Left renal cortex interstitium (tissue), 4 donors: ENCODE results near the gene VRK3. TPM values are rescaled to one million over a fixed set of nuclear protein-coding genes. Genes with fewer than 3 reads are reported as not detected.

ENCODE experiments used
- DNase-seq, 4 donors: peaks; one replicate each; pipeline ENCODE4 v3.0.0-alpha.2; 2013; ENCODE audit warnings: low read depth in 4 of 4, low spot score in 2 of 4, missing footprints in 1 of 4
- polyA plus RNA-seq, 4 donors: library from polyadenylated mRNA; unstranded; fragments of 120-200 nt; gene quantifications; one replicate each; pipeline ENCODE4 v1.2.1, GENCODE V29; 2013; ENCODE audit not compliant: insufficient read length in 4 of 4

VRK3 gene
- polyA plus RNA-seq, 4 donors, result 45.5 to 51.0 (median 48.2) TPM

DNA sequence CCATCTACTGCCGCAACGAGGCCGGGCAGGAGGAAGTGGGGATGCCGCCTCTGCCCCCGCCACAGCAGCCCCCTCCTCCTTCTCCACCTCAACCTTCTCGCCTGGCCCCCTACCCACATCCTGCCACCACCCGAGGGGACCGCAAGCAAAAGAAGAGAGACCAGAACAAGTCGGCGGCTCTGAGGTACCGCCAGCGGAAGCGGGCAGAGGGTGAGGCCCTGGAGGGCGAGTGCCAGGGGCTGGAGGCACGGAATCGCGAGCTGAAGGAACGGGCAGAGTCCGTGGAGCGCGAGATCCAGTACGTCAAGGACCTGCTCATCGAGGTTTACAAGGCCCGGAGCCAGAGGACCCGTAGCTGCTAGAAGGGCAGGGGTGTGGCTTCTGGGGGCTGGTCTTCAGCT is 92.4 kb downstream of the VRK3 start:
- no peak for DNase-seq

DNA sequence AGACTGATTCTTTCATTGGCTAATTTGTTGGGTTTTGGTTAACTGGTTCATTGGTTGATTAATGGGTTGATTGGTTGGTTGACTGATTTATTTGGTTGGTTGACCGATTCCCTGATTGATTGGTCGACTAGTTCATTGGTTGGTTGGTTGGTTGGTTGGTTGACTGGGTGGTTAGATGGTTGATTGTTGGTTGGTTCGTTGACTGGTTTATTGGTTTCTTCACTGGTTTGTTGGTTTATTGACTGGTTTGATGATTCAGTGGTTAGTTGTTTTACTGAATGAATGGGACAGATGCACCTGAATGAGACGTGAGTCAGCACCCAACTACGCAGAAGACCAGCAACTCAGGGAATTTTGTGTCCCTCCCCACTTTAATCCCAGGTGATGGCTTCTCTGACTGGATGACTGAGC is 93.1 kb downstream of the VRK3 start:
- no peak for DNase-seq

DNA sequence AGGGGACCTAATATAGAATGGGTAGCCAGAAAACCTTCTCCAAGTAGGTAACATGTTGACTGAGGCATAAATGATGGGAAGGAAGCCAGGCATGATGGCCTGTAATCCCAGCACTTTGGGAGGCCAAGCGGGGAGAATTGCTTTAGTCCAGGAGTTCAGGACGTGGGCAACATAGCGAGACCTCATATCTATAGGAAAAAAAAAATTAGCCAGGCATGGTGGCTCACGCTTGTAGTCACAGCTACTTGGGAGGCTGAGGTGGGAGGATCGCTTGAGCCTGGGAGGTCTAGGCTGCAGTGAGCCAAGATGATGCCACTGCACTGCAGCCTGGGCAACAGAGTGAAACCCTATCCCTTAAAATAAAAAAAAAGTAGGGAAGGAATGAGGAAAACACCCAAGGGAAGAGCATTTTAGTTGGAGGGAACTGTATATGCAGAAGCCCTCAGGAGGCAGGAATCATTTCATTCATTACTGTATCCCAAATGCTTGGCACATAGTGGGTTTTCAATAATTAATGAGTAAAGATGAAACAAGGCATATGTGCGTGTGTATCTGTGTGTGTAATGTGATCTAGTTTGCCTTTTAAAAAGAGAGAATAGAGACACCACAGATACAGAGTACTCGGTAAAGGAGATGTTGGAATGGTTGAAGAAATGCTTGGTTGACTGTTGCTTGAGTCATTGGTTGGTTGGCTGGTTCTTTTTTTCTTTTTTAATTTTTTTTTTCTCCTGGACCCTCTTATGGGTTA is 93.7 kb downstream of the VRK3 start:
- DNase-seq, result no peak

DNA sequence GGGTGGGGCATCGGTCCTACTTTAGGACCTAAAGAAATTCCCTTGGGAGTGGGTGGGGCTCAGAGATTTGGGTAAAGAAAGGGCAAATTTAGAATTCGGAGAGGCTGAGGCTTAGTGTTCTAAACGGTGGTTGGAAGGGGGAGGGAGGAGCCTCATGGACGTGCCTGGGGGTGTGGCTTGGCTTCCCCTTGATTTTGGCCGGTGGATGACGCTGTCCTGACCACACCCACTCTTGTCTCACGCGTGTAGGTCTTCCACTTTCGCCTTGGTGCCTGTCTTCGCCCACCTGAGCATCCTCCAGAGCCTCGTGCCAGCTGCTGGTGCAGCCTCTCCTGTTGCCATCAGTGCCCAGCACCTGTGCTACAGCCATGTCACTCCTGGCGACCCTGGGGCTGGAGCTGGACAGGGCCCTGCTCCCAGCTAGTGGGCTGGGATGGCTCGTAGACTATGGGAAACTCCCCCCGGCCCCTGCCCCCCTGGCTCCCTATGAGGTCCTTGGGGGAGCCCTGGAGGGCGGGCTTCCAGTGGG is 94.6 kb downstream of the VRK3 start:
- no peak for DNase-seq

DNA sequence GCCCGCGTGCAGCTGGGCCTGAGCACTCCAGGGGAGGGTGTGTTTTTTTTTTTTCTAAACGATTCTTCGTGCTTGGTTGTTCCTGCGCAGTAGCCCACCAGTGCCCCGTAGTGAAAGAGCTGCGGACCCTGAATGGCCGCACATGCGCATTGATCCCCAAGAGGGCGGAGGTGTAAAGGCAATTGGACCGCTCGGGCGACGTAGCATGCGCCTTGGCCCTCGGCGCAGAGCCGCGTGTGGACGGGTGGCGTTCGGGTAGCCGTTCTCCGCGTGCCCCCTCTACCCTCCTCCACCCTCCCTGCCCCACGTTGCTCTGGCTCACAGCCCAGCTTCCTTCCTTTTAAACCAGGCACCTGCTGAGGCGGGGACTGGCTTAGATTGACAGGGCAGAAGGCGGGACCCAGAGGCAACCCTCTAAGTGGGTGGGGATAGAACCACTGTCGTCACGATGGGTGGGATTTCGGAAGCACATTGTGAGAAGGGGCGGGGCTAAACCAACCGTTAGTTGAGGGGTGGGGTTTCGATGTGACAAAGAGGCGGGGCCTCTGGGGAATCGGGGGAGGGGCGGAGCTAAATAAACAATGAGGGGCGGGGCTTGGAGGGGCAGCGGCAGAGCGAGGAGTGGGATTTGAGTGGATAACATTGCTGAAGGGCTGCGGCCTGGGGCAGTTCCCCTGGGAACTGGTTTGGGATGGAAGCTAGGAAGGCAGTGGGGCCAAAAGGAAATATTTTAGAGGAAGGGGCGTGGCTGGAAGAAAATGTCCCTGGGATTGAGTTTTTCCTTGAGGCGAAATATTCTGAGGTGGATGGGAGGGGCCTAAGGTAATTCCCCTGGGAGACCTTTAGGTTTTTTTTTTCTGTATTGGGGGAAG is 95.3 kb downstream of the VRK3 start:
- DNase-seq, result peak; percentile 86 to 92 (median 88)

DNA sequence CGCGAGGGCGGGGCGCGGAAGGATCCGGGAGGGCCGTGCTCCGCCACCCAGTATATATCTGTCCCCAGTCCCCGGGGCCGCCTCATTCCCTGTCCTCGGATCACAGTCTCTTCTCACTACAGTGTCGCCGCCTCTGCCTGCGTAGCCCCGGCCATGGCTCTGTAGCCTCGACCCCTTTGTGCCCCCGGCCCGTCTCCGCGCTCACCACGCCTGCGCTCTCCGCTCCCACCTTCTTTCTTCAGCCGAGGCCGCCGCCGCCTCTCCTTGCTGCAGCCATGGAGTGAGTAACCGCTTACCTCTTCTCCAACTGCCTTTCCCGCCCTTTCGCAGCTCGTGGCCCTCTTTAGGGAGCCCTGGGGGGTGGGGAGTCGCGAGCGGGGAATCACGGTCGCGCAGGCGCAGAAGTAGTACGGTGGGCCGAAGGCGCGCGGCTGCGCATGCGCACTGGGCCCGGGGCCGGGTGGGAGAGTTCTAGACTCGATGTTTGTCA is 96.0 kb downstream of the VRK3 start, which contains the start of the genes ATF5 and NUP62:
ATF5 (plus strand) TSS at position 85 of the 490 bp plus-strand sequence. CDS start 1,646 bp downstream, outside the sequence.
NUP62 (minus strand) TSS at position 384 of the 490 bp plus-strand sequence. CDS start 19,697 bp downstream, outside the sequence.
- peak; percentile 83 to 90 (median 89) for DNase-seq

DNA sequence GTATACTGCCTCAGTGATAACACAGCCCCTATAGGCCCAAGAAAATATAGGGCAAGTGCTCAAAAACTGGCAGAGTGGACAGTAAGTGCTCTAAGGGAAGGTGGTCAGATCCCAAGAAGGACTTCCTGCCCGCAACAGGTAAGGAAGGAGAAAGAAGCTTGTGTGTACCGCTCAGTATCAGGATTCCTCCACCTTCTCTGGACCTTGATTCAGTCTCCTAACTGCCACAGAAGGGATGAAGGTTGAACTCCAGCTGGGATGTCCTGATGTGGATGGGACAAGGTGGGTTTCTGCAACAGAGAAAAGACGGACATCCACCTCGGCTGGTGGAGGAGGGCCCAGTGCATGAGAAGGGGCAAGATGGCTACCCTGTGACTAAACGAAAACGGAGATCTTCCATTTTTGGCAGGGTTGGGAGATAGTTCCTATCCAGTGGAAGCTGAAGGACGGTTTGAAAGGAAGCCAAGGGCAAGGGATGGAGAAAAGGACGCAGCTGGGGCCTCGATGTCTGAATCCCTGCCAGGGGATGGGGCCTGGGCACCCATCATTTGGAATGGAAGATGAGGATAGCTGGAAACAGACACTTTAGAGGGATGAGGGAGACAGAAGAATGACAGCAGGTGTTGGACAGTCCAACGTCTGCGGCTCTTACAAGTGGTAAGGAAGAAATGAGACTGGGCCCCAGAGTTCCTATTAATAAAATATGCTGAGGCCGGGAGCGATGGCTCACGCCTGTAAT is 97.5 kb downstream of the VRK3 start:
- DNase-seq, result no peak

DNA sequence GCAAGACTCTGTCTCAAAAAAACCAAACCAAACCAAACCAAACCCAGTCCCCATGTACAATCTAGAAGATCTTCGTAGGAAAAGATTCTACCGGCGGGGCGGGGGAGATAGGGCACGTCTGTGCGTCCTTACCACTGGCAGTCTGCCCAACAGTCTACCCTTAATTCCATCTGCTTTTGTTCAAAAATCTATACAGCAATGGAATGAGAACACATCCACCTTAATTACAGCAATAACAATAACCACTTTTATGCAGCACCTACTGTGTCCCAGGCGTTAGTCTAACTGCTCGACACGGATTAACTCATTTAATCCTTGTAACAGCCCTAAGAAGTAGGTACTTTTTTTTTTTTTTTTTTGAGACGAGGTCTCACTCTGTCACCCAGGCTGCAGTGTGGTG is 98.7 kb downstream of the VRK3 start:
- DNase-seq, result no peak

Other genes with a start within 250 kb of the VRK3 start
- 10 to 100 TPM; 30.8 to 46.3 (median 39.4) TPM for gene FUZ, start 212.1 kb downstream of the VRK3 start, polyA plus RNA-seq
- gene MED25, start 207.1 kb downstream of the VRK3 start, polyA plus RNA-seq, result 10 to 100 TPM; 52.5 to 80.8 (median 67.4) TPM
- gene PTOV1, start 174.2 kb downstream of the VRK3 start, polyA plus RNA-seq, result 100 to 1,000 TPM; 234 to 396 (median 355) TPM
- 100 to 1,000 TPM in 1 of 4 donors, 10 to 100 TPM in 3; 33.1 to 104 (median 72.8) TPM for gene PNKP, start 157.8 kb downstream of the VRK3 start, polyA plus RNA-seq
- 10 to 100 TPM; 27.4 to 49.0 (median 39.7) TPM for gene AKT1S1, start 148.0 kb downstream of the VRK3 start, polyA plus RNA-seq
- gene TBC1D17, start 147.7 kb downstream of the VRK3 start, polyA plus RNA-seq, result 10 to 100 TPM; 38.5 to 61.3 (median 48.5) TPM
- gene IL4I1, start 128.5 kb downstream of the VRK3 start, polyA plus RNA-seq, result 1 to 10 TPM; 2.3 to 3.0 (median 2.5) TPM
- 10 to 100 TPM; 20.2 to 31.1 (median 26.8) TPM for gene ATF5, start 96.2 kb downstream of the VRK3 start, polyA plus RNA-seq
- gene NUP62, start 95.9 kb downstream of the VRK3 start, polyA plus RNA-seq, result 10 to 100 TPM; 51.8 to 82.7 (median 65.2) TPM
- 1 to 10 TPM; 4.1 to 7.7 (median 5.5) TPM for gene SIGLEC11, start 64.2 kb downstream of the VRK3 start, polyA plus RNA-seq
- 10 to 100 TPM; 13.0 to 17.3 (median 15.4) TPM for gene ZNF473, start 633 bp upstream of the VRK3 start, polyA plus RNA-seq
- gene IZUMO2, start 137.9 kb upstream of the VRK3 start, polyA plus RNA-seq, result under 1 TPM; 0.16 to 0.57 (median 0.23) TPM
- gene MYH14, start 178.2 kb upstream of the VRK3 start, polyA plus RNA-seq, result 10 to 100 TPM; 20.0 to 31.9 (median 25.0) TPM